Thoracic aorta (tissue), 2 donors: ENCODE results near the gene THYN1. TPM values are rescaled to one million over a fixed set of nuclear protein-coding genes. Genes with fewer than 3 reads are reported as not detected.

Source experiments
- ATAC-seq: fragments of 150-250 bp; one replicate; pipeline ENCODE4 v1.8.0; 2017; ENCODE audit warnings: low read depth; ENCODE audit not compliant: insufficient number of reproducible peaks, low FRiP score
- DNase-seq: peaks from one replicate; pipeline ENCODE4 v3.0.0-alpha.2; 2020; ENCODE audit warnings: low spot score
- H3K27ac ChIP-seq, 2 donors: fragments of 200-600 bp; sonication (generic); 1 replicate in 1 of 2; 2 replicates in 1 of 2; pipeline ENCODE4 v1.5.1; 2016; ENCODE audit warnings: mild to moderate bottlenecking in 2 of 2, moderate library complexity in 2 of 2
- H3K27me3 ChIP-seq: fragments of 200-600 bp; sonication (generic); replicated peaks from 2 replicates; pipeline ENCODE4 v1.6.0; 2016; ENCODE audit warnings: mild to moderate bottlenecking; ENCODE audit not compliant: insufficient read depth
- H3K36me3 ChIP-seq: fragments of 200-600 bp; sonication (generic); one replicate; pipeline ENCODE4 v1.5.1; 2016
- H3K4me1 ChIP-seq, 2 donors: fragments of 200-600 bp; sonication (generic); 1 replicate in 1 of 2; 2 replicates in 1 of 2; pipeline versions ENCODE4 v1.5.1 to v1.6.0; 2016; ENCODE audit warnings: low read depth in 2 of 2, mild to moderate bottlenecking in 1 of 2; ENCODE audit not compliant: control insufficient read depth in 1 of 2
- H3K4me3 ChIP-seq: fragments of 200-600 bp; sonication (generic); 2 replicates; pipeline ENCODE4 v1.5.1; 2016; ENCODE audit warnings: mild to moderate bottlenecking
- H3K9me3 ChIP-seq: fragments of 200-600 bp; sonication (generic); 2 replicates; pipeline ENCODE4 v1.5.1; 2016
- CTCF ChIP-seq: fragments of 200-600 bp; sonication (generic); IDR thresholded peaks from one replicate; pipeline ENCODE4 v1.5.1; 2019; ENCODE audit warnings: antibody characterized with exemption
- total RNA-seq, 2 donors: library from RNA; depleted of rRNA; stranded (reverse); fragments of >200 nt; gene quantifications; one replicate each; pipeline versions ENCODE4 v1.1.0 to v1.2.3, GENCODE V29; 2016

Gene THYN1
- total RNA-seq, 2 donors from 2014 or later = 31.1 to 44.2 TPM

DNA sequence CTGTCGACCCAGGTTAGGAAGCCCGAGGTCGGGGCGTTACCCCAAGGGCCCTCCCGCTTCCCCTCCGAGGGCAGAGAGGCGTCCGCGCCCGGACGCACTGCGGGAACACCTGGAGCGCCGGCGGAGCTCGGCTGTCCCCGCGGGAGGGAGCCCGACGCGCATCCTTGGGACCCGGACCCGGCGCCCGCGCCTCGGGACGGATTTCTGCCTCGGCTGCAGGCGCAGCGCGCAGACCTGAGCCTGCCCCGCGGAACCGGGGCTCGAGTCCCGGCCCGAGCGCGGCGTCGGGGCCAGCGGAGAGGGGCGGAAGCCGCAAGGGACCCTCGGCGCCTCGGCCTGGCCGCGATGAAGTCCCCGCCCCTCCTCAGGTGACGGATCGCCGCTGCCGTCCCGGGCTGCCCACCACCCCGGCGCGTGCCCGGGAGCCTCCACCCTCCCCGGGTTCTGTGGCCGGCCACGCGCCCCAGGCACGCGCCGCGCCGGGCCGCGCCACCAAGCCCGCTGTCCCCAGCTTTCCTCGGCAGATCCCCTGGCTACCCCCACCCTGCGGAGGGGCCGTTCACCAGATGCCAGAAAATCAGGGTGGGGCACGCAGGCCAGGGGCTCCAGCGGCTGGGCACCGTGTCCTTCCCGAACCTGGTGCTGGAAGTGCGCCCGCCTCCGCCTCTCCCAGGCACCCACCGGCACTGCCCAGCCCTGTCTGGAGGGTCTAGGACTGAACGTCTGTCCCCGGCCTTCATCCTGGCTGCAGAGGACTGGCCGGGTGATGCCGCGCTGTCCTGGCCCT, 23.4 kb upstream of the THYN1 start:
- no peak for TF ChIP-seq CTCF

DNA sequence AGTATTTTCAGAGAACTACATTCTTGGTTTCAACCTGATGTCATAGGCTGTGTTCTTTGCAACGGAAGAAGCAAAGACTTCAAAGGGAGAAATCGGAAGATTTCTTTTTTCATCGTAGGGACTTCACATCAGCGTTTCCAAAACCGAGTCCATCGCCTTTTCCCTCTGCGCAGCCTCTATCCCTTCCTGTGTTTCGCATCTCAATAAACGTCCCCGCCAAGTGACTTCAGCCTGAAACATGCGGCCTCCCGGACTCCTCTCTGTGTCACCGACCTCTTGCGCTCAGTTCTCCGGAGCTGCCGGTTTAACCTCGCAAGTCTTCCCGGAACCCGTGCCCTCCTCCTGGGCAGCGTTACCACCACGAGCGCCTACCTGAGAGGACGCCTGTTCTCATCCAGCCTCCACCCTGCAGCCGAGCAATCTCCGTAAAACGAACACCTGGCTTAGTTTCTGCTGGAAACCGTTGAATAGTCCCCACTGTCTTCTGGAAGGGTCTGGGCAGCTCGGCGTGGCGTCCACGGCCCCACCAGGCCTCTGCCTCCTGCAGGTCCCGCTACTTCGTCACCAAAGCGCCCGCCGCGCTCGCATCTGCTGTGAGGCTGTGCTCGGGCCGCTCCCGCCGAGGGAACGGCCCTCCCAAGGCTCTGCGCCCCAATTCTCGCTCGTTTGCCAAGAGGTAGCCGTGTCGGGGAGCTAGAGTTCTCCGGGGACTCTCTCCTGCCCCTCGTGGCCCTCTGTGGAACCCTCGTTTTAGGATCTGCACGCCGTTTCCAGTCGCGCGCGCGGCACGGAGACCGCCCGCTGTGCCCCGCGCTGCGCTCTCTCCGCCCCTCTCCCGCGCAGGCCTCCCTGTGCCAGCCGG, 22.6 kb upstream of the THYN1 start, which contains the start of gene GLB1L3:
GLB1L3 (plus strand) TSS at position 846 of the 862 bp plus-strand sequence. CDS start 362 bp downstream, outside the sequence.
- peak within 1 kb of the TSS; percentile 61 for H3K4me3 ChIP-seq
- H3K4me1 ChIP-seq = peaks cover 6 to 20% of the 10 kb centered on the region in 2 donors
- ATAC-seq = no peak
- H3K36me3 ChIP-seq = no peaks in the 10 kb centered on the region
- no peak for TF ChIP-seq CTCF
- H3K9me3 ChIP-seq = no peaks in the 10 kb centered on the region
- H3K27me3 ChIP-seq = peaks cover 7% of the 10 kb centered on the region
- no peak for DNase-seq
- H3K27ac ChIP-seq = no peak within 1 kb of the TSS

More for the DNA sequence above, 23.4 kb upstream of the THYN1 start:
- peak overlapping the region; percentile 61 for H3K4me3 ChIP-seq
- H3K27me3 ChIP-seq = peaks cover 7% of the 10 kb centered on the region
- H3K4me1 ChIP-seq = peaks cover 6 to 20% of the 10 kb centered on the region in 2 donors
- H3K9me3 ChIP-seq = no peaks in the 10 kb centered on the region
- no peaks in the 10 kb centered on the region for H3K36me3 ChIP-seq
- DNase-seq (no peak), ATAC-seq (no peak)
- no peak overlapping the region for H3K27ac ChIP-seq

DNA sequence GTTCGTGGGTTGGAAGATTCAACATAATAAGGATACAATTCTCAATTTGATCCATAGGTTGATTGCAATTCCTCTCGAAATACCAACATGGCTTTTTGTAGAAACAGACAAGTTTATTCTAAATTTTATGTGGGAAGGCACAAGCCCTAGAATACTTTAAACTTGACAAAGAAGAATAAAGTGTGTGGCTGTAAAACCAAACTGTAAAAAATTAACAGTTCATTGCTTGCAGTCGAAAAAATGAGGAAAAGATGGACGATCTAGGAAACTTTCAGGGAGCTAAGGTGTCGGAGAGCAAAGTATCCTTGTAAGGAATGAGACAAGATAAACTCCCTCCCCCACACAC, 22.0 kb upstream of the THYN1 start:
- Histone ChIP-seq H3K9me3 (no peaks in the 10 kb centered on the region), H3K27ac (no peak overlapping the region), H3K27me3 (peaks cover 7% of the 10 kb centered on the region), H3K4me1 (peaks cover 6 to 20% of the 10 kb centered on the region in 2 donors), H3K4me3 (no peak overlapping the region), H3K36me3 (no peaks in the 10 kb centered on the region)
- no peak for TF ChIP-seq CTCF
- DNase-seq (no peak), ATAC-seq (no peak)

DNA sequence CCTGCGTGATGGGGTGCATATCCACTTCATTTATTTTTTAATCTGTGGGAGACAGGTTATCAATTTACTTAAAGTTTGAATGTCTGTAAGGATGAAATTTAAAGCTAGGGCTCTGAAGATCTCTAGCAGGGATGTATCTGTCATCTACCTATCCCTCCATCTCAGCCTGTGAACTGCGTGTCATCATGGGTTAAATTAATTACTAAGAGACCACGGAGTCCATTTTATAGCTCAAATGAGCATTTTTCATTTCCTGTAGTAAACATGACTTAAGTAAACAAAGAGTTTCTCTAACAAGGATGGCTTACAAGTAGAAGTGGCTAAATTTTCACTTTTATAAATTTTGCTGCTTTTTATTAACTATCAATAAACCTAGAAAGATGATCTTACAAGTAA, 20.2 kb upstream of the THYN1 start:
- H3K27ac ChIP-seq = no peak overlapping the region
- no peak for ATAC-seq
- no peaks in the 10 kb centered on the region for H3K36me3 ChIP-seq
- no peaks in the 10 kb centered on the region for H3K9me3 ChIP-seq
- H3K4me3 ChIP-seq = no peak overlapping the region
- H3K4me1 ChIP-seq = peaks cover 6 to 20% of the 10 kb centered on the region in 2 donors
- H3K27me3 ChIP-seq = peaks cover 7% of the 10 kb centered on the region
- no peak for TF ChIP-seq CTCF
- no peak for DNase-seq
